ENCODE data around the gene COL19A1. TPM values are rescaled to one million over a fixed set of nuclear protein-coding genes. Genes with fewer than 3 reads are reported as not detected.
A peak's percentile ranks its signal among the peaks of the same experiment; 100 is the strongest.

The COL19A1 gene
- polyA plus RNA-seq, 3 donors, result 3.1 to 5.7 (median 3.3) TPM

DNA sequence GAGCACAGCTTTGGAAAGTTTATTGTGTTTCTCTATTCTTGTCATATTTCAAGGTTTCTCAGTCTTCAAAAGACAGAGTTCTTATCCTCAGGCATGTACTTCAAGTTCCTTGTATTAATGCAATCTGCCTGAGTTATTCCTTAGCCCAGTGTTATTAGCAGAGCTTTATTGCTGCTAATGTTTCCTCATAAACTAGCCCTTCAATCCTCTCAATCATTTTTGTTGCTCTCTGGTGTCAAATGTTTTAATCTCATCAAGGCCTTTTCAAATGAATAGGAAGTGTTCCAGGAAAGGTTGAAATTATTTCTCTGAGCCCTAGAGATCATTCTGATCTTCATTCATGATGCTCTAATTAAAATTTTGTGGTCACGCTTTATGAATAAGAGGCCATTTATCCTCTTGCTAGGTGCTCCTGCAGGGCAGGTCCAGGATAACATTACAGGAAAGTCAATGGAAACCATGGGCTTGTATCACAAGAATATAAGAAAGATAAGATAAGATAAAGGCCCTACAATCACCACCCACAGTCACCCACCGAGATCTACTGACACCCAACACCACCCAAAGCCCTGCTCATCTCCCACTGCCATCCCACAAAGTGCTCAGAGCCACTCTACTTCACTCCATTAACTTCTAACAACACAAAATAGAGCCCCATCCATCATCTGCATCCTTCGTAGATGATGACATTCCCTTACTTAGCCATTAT, 310.6 kb downstream of the COL19A1 start:
- no peak for DNase-seq (ENCODE audit: extremely low read depth in 1 of 11, low read depth in 9 of 11, low spot score in 4 of 11)

DNA sequence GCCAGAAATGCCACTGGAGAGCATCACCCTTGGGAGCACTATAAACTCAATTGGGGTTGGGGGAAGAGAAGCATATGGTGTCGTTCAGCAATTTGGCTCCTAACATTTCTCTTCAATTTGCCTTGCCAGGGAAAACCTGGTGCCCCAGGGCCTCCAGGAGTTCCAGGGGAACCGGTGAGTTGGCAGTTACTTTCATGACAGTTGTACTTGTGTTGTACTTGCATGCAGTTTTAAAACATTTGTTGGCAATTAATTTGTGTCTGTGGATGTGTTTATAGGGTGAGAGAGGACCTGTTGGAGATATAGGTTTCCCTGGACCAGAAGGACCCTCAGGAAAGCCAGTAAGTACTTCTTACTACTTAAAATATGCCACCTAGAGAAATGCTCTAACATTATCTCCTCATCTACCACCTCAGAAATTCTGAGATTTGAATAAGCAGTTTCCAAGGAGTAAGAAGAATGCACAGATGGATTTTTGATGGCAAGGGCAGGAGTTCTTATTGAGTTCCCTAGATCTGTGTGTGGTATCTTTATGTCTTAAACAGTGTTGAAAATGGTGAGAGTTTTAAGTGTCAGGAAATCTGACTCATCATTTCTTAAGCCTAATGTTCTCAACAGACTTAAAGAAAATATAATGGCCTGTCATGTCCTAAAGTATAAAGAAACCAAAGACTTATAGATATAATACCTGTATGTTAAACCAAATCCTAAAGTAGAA, 314.0 kb downstream of the COL19A1 start:
- DNase-seq (ENCODE audit: extremely low read depth in 1 of 11, low read depth in 9 of 11, low spot score in 4 of 11), result no peak

DNA sequence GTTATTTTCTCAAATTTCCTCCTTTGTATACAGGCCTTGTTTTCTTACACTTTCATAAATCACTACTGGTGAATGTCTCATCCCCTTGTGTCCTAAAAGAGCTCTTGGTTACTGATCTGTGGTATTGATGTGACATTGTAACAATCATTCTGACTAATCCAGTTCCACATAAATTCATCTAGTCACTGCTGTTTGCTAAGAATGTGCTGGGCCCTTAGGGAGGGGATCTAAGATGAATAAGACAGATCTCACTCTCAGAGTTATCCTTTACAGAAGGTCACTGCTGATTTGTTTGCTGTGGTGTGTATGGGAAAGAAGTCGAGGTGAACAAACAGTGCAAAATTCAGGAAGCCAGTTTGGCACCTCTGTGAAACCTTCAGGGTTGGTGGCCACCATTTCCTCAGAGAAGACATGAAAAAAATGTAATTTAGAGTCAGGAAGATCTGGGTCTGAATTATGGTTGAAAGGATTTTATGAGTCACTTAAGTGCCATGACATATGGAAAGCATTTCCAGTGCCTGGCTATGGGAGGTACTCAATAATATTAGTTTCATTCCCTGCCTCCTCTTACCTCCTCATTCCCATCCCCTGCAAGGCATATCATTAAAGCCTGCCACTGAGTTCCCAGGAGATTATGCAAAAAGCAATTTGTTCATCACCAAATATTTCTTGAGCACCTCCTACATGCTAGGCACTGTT, 314.7 kb downstream of the COL19A1 start:
- no peak for DNase-seq (ENCODE audit: extremely low read depth in 1 of 11, low read depth in 9 of 11, low spot score in 4 of 11)

DNA sequence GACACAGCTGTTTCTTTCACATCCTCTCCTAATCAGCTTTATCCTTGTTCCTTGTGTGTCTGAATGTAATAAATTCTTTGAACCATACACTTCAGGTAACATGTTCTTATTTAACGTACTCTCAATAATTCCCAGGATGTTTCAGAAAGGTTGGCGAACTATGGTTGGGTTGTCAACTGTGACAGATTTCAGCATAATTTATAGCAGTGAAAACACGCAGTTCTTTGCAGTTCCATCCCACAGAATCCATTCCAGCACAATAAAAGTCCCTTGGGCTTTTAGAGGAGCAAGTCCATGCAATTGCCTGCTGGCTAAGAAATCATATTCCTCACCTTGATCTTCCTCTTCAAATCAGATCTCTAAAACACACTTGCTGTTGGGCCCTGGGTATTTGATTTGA, 317.2 kb downstream of the COL19A1 start:
- DNase-seq (ENCODE audit: extremely low read depth in 1 of 11, low read depth in 9 of 11, low spot score in 4 of 11), result peak in 3 of 11 donors; percentile 1 to 6 (median 3)

DNA sequence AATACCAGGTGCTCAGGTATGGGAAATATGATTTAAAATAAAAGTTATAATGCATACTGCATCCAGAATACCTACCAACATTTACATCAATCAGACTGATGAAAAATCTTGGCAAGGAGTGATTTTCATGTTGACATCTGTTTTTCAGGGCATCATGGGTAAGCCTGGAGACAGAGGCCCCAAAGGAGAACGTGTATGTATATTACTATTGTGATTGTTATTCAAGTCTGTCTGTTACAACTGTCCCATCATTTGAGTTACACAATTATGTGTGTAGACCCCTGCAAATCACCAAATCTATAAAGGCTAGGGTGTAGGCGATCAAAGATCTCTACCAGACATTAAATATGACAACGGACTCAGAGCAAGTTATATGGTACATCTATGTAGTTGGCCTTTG, 318.4 kb downstream of the COL19A1 start:
- DNase-seq (ENCODE audit: extremely low read depth in 1 of 11, low read depth in 9 of 11, low spot score in 4 of 11), result no peak

DNA sequence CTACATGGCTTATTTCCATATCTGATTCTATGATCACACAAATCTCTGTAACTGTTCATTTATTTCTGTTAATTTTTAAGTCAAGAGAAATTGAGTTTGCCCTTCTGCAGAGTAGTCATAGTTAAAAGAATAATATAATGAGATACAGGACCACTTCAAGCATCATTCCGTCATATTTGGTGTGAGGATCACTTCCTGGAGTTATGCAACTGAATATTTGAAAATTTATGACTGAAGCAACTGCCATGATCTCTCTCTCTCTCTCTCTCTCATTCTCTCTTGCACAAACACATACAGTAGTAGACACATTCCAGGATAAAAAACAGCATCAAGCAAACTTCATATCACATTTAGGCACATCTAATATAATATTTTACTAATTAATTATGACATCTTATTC, 320.1 kb downstream of the COL19A1 start:
- no peak for DNase-seq (ENCODE audit: extremely low read depth in 1 of 11, low read depth in 9 of 11, low spot score in 4 of 11)

DNA sequence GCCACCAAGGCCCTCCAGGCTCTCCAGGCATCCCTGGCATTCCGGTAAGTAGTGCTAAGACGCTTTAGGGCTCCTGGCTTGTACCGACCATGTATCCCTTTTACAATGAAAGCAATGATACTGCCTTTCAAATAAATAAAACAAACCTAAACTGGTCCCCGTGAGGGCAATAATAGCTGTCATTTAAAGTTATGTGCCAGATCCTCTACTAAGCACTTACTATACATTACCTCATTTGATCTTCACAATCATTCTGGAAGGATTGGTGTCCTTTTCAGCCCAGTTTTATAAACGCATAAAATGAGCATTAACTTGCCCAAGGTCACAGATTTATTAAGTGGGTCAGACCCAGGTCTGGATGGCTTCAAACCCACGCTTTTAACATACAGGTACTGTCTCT, 321.8 kb downstream of the COL19A1 start:
- no peak for DNase-seq (ENCODE audit: extremely low read depth in 1 of 11, low read depth in 9 of 11, low spot score in 4 of 11)

DNA sequence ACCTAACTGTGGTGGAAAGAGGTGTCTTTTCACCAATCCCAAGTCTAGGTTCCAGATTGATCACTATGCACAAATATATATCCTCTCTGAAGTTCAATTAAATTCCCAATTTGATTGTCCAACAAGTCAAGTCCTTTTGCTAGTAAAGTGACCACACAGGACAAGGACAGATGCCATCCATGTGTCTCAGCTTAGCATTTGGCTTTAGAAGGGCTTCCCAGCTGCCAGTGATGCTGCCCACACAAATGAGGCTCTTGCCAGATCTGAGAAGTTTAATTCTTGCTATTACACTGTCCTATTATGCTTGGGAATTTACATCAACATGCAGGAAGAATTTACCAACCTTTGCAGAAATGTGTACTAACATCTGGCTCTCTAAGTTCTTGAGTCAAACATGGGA, 328.1 kb downstream of the COL19A1 start:
- DNase-seq (ENCODE audit: extremely low read depth in 1 of 11, low read depth in 9 of 11, low spot score in 4 of 11), result no peak

DNA sequence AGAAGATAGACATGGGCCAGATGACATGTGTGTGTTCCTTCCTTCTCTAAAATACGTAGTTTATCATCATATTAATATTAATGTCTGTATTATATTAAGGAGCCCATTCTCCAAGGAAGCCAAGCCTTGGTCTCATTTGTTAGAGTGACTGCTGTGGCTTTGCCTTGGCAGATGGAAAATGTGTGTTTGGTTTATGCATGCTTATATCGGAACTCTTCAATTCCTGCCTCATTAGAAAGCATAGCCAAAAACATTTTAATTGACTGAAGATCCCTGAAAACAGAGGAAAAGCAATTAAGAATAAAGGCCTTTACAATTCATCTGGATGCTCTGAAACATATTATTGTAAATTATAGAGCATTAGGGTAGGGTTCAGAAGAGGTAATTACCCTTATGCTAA, 330.2 kb downstream of the COL19A1 start:
- DNase-seq (ENCODE audit: extremely low read depth in 1 of 11, low read depth in 9 of 11, low spot score in 4 of 11), result no peak

DNA sequence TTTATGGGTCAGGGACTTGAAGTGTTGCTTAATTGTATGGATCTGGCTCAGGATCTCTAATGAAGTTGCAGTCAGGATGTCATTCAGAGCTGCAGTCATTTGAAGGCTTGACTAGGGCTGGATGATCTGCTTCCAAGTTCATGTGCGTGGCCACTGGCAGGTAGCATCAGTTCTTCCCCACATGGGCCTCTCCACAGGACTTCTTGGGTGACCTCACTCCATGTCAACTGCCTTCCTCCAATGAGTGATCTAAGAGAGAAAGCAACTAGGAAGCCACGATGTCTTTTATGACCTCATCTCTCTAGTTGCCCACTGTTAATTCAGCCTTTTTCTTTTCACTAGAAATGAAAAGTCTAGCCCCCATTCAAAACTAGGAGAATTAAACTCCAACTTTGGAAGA, 332.4 kb downstream of the COL19A1 start:
- DNase-seq (ENCODE audit: extremely low read depth in 1 of 11, low read depth in 9 of 11, low spot score in 4 of 11), result no peak

DNA sequence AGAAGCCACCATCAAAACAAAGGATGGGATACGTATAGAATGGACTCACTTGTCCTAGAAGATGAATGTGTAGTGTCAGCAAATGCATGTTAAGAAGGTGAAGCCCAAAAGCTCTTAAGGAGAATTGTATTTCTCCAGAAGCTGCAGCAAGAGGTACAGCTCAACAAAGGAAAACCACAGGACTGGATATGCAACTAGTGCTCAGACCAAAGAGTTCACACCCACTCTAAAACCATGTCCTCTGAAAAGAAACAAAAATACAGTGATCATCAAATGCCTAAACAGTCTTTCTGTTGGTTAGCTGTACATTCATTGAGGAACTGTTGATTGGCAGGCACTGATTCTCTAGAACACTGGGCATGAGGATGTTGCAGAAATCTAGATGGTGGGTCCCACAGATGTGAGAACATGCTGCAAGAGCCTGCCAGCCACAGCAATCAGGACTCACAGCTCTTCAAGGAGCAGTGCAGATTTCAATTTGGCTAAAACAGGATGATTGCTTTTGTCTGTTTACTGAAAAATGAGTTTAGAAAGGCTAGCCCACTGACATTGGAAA, 342.0 kb downstream of the COL19A1 start:
- no peak for DNase-seq (ENCODE audit: extremely low read depth in 1 of 11, low read depth in 9 of 11, low spot score in 4 of 11)

DNA sequence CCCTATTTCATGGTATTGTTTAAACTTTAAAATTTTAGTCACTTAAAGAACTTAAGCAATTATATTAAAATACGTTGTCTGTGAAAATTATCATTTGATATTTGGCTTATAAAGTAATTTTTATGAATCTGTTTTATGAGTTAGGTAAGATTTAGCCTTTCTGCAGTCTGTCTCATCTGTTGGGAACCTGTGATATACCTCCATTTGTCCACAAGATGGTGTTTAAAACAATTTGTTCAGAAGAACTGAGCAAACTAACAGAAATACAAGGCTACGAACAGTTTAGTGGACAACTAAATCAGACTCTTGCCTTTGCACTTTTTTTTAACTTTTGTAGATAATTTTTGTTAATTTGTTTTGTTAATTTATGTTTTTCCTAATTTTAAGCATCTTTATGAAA, 344.1 kb downstream of the COL19A1 start:
- no peak for DNase-seq (ENCODE audit: extremely low read depth in 1 of 11, low read depth in 9 of 11, low spot score in 4 of 11)

DNA sequence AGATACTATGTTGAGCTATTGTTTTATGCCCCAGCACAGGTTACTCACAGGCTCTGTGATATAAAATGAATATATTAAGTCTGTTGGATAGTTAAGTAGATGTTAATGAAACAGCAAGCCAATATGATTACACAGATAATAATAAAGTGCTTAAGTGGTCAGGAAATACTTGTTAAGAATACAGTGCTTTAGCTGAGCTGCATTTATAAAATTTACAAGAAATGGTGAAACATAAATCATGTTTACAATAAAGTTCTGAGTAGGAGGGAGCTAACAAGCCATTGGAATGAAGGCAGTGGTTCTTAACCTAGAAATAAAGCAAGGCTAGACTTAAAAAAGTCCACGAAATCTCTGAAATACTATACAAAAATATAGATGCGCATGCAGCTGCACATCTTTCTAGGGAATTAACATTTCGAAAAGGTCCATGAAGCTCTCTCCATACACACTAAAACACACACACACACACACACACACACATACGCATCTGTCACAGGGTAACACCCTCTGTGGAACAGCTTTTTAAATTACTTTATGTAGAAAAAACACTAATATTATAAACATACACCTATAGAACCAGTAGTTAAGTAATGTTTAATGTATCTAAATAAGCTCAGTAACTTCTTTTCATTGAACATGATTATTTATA, 349.2 kb downstream of the COL19A1 start:
- DNase-seq (ENCODE audit: extremely low read depth in 1 of 11, low read depth in 9 of 11, low spot score in 4 of 11), result no peak

DNA sequence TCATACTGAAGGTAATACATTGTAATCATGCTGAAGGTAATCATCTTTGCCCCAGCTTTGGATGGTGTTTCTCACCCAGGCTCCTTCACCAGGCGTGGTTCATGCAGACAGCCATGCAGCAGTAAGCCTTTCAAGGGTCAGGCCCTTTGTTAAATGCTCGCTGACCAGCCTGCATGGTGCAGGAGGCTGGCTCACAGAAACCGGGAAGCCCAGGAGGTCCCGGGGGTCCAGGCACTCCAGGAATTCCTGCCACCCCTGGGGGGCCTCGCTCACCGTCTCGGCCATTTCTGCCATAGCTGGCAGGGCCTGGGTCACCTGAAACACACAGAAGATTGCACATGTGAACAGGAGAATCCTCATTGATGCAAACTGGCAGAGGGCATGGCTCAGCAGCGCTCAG, 350.4 kb downstream of the COL19A1 start:
- DNase-seq (ENCODE audit: extremely low read depth in 1 of 11, low read depth in 9 of 11, low spot score in 4 of 11), result no peak

DNA sequence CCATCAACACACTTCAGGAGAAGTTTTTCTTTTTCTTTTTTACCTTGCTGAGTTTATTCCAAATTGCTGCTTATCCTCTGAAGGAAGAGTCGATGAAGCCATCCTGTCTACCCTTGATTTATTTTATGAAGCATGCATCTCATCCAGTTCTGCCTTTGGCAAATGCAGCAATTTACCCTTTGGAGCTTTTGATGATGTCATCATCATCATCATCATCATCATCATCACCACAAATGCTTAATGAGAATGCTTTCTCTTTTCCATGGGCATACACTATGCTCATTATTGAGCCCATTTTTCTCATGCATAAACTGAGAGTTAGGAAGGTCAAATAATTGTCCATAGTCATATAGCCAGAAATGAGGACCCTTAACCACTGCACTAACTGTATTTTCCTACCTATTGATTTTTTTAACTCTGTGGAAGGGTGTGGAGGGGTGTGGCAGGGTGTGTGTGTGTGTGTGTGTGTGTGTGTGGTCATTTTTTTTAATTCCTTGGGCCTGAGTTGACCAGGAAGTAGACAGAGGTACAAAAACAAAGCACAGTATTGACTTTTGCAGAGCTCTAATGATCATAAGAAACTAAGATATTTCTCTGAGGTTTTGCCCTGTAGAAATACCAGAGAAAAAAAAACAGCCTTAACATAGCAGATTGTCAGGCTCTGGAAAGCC, 353.7 kb downstream of the COL19A1 start:
- DNase-seq (ENCODE audit: extremely low read depth in 1 of 11, low read depth in 9 of 11, low spot score in 4 of 11), result no peak

DNA sequence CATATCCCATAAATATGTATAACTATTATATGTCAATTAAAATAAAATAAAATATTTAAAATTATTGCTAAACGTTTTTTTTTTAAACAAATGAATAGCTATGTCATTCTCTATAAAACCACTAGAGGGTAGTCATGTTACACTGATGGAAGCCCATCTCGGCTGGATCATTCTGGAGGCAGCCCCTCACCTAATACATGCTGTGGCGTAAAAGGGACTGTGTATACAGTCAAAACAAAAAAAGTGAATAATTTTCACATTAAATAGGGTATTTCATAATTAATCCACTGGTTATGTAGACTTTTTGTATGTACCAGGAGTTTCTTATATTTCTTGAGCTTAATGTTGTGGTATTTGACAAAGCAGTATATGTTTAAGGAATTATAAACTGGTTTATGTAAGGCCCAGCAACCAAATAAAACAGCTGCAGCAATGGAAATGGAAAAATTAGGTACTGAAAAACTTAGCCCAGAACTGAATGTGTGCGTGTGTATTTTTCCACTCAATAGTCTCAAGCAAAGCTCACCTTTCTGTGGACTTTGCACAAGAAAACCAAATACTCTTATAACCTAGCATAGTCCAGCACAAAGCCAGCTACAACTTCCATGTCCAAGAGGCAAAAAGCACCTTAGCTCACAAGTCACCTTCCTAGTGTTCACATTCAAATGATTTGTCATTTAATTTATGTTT, 354.8 kb downstream of the COL19A1 start:
- DNase-seq (ENCODE audit: extremely low read depth in 1 of 11, low read depth in 9 of 11, low spot score in 4 of 11), result peak in 9 of 11 donors; percentile 9 to 38 (median 20)

DNA sequence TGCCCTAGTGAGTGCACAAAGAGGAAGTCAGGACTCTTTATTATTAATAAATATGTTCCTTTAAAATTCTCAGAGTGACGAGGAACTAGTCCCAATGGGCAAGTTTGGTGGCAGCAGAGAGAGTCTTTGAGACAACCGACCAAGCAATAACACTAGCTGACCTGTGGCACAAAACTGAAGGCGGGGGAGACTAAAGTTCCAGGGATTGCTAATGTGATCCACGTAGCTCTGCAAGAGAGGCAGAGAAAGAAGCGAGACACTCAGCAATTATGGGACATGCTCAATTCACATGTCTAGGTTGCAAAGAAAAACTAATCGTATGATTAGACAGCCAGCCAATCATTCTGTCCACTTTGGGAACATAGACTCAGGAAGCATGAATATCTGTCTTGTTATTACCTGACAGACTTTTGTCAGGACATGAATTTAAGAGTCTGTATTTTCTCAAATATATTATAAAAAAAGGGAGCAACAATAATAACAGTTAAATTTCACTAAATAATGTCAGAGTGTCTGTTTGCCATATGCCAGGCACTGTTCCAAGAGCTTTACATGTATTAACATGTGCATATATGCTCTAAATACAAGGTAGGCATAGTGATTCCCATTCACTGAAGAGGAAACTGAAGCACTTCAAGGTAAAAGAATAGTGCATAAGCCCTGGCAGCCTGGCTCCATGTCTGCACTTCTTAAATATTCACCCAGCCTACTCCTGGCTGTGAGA, 355.5 kb downstream of the COL19A1 start:
- DNase-seq (ENCODE audit: extremely low read depth in 1 of 11, low read depth in 9 of 11, low spot score in 4 of 11), result no peak

DNA sequence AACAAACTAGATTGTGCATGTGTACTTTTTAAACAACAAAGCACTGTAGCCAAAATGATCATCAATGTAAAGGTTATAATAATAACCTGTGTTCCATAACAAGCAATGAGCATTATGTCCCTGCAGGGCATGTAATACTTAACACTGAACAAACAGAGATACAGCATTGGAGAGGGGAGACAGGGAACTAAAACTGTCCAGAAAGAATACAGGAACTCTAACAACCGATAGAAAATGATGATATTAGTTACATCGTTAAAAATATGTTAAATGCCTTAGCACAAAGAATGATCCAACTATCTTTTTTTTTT, 356.0 kb downstream of the COL19A1 start:
- DNase-seq (ENCODE audit: extremely low read depth in 1 of 11, low read depth in 9 of 11, low spot score in 4 of 11), result no peak

All from renal cortex interstitium (tissue), 11 donors.